ENCODE measurements around the gene SYT5. TPM values are rescaled to one million over a fixed set of nuclear protein-coding genes. Genes with fewer than 3 reads are reported as not detected.

SYT5 gene
- total and polyA plus RNA-seq, 2 donors (not counting 3 experiments of a cell fraction or from before 2014, with no cell fraction given): 0.42 TPM; not detected in 1

DNA sequence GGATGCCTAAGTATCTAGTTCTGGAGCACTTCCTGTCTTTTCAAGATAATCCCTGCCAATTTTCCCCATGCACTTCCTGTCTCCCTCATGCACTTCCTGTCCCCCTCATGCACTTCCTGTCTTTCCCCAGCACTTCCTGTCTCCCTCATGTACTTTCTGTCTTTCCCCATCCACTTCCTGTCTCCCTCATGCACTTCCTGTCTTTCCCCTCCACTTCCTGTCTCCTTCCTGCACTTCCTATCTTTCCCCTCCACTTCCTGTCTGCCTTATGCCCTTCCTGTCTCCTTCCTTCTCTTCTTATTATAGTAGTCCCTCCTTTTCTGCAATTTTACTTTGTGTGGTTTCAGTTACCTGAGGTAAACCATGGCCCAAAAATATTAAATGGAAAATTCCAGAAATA, 28.1 kb downstream of the SYT5 start:
- no peaks in the 10 kb centered on the region for H4K20me1 ChIP-seq (replicated peaks; ENCODE audit: control insufficient read depth, extremely low read depth, insufficient read depth, low read length)
- no peak for FAIRE-seq
- H3K4me3 ChIP-seq (replicated peaks in 1 of 3; ENCODE audit: insufficient read depth in 1 of 3, low read depth in 1 of 3, low read length in 3 of 3): no peak overlapping the region
- H3K27me3 ChIP-seq (ENCODE audit: control insufficient read depth in 2 of 2, insufficient read depth in 2 of 2, low read length in 2 of 2): peaks cover 3 to 16% of the 10 kb centered on the region in 2 experiments
- no peak overlapping the region for H3K9ac ChIP-seq (replicated peaks; ENCODE audit: extremely low read depth, insufficient read depth, low read length)
- ChIA-PET CTCF (interaction anchor here (2.0 kb wide), 1 partner anchor 8 kb away, joined by 18 read pairs; no protein-coding TSS in a partner anchor), POLR2A (no interaction called here)
- no TSS peak for BruUV-seq (replicated peaks)
- no peak overlapping the region for H2AFZ ChIP-seq (ENCODE audit: low read depth, low read length)
- H3K36me3 ChIP-seq (ENCODE audit: control insufficient read depth in 2 of 2, extremely low read depth in 1 of 2, insufficient read depth in 2 of 2, low read length in 2 of 2): no peaks in the 10 kb centered on the region
- H3K27ac ChIP-seq (ENCODE audit: insufficient read depth, low read depth, low read length): no peak overlapping the region
- DNase-seq (ENCODE audit: low read depth, low spot score): no peak
- no peaks in the 10 kb centered on the region for H3K9me3 ChIP-seq (replicated peaks; ENCODE audit: control insufficient read depth, insufficient read depth, low read length)
- H3K4me1 ChIP-seq (ENCODE audit: control insufficient read depth, extremely low read depth, insufficient read depth, low read length): peaks cover 4% of the 10 kb centered on the region
- dilution Hi-C loops (cut with MboI; ENCODE audit: extremely low pct_ligation_motif_present, low sequenced_read_pairs) (no loop called here), intact Hi-C loops (cut with micrococcal nuclease) (no loop called here)
- no peaks in the 10 kb centered on the region for H3K79me2 ChIP-seq (ENCODE audit: control insufficient read depth, insufficient read depth, low read length)
- H3K4me2 ChIP-seq (ENCODE audit: insufficient read depth, low read length): no peak overlapping the region
- no peaks in the 10 kb centered on the region for H3K9me1 ChIP-seq (replicated peaks; ENCODE audit: control insufficient read depth, extremely low read depth, insufficient read depth, low read length)
- TF ChIP-seq JUN (IDR thresholded peaks at IDR 0.05; ENCODE audit: borderline replicate concordance, insufficient read depth, insufficient read length, low read depth): no peak
- TF ChIP-seq, protein P1, sequence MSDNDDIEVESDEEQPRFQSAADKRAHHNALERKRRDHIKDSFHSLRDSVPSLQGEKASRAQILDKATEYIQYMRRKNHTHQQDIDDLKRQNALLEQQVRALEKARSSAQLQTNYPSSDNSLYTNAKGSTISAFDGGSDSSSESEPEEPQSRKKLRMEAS (IDR thresholded peaks at IDR 0.05; ENCODE audit: insufficient read depth, insufficient read length): no peak

DNA sequence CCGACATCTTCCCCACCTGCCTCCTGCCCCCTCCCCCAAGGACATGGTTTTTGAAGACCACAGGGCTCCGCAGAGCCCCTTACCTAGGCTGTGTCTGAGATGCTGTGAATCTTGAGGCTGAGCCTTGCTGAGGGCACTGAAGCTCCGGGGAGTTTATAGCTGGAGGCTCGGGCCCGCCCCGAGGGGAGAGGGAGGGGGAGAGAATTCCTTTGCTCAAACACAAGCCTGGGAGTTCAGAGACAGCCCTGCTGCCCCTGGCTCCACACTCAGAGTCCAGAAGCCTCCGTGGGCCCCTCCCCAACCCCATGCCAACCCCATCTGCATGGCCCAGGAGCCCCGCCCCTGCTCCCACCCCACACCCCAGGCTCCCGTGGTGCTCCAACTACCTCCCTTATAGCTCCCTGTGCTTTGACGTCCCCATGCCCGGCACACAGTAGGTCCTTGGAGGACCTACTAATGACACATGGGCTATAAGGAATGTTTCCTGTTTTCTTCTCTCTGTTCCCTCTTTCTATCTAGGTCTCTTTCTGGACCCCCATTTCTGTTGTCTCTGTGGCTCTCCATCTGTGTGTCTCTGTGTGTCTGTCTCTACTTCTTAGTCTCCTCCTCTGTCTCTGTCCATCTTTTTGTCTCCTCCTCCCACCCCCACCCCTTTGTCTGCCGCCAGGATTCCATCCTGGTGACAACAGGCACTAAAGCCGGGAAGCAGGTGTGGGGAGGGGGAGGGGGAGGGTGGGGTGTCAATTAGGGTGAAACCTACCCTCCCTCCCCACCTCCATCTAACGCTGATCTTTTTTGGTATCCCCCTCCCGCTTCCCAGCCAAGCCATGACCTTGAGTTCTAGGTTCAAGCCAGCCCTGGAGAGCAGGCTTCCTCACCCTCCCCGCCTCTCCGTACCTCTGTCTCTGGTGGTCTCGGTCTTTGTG, 30.7 kb downstream of the SYT5 start, which contains the start of gene TNNT1:
TNNT1 (minus strand) TSS at position 129 of the 926 bp plus-strand sequence. CDS start 2,049 bp downstream, outside the sequence.
- POLR2A ChIA-PET: no interaction called here
- Histone ChIP-seq H3K4me2 (ENCODE audit: insufficient read depth, low read length) (no peak within 1 kb of the TSS), H3K9me3 (replicated peaks; ENCODE audit: control insufficient read depth, insufficient read depth, low read length) (no peaks in the 10 kb centered on the region), H2AFZ (ENCODE audit: low read depth, low read length) (no peak within 1 kb of the TSS), H3K4me1 (ENCODE audit: control insufficient read depth, extremely low read depth, insufficient read depth, low read length) (peaks cover 4% of the 10 kb centered on the region), H3K79me2 (ENCODE audit: control insufficient read depth, insufficient read depth, low read length) (no peaks in the 10 kb centered on the region), H3K4me3 (replicated peaks in 1 of 3; ENCODE audit: insufficient read depth in 1 of 3, low read depth in 1 of 3, low read length in 3 of 3) (no peak within 1 kb of the TSS), H4K20me1 (replicated peaks; ENCODE audit: control insufficient read depth, extremely low read depth, insufficient read depth, low read length) (no peaks in the 10 kb centered on the region), H3K9me1 (replicated peaks; ENCODE audit: control insufficient read depth, extremely low read depth, insufficient read depth, low read length) (no peaks in the 10 kb centered on the region), H3K27ac (ENCODE audit: insufficient read depth, low read depth, low read length) (no peak within 1 kb of the TSS), H3K27me3 (ENCODE audit: control insufficient read depth in 2 of 2, insufficient read depth in 2 of 2, low read length in 2 of 2) (peaks cover 5 to 14% of the 10 kb centered on the region in 2 experiments), H3K36me3 (ENCODE audit: control insufficient read depth in 2 of 2, extremely low read depth in 1 of 2, insufficient read depth in 2 of 2, low read length in 2 of 2) (no peaks in the 10 kb centered on the region), H3K9ac (replicated peaks; ENCODE audit: extremely low read depth, insufficient read depth, low read length) (no peak within 1 kb of the TSS)
- FAIRE-seq (no peak), DNase-seq (ENCODE audit: low read depth, low spot score) (no peak)
- CTCF ChIA-PET: interaction anchor here (1.0 kb wide), 1 partner anchor 354 kb away, joined by 3 read pairs; no protein-coding TSS in a partner anchor
- no TSS peak for BruUV-seq (replicated peaks)
- intact Hi-C loops (cut with micrococcal nuclease): loop anchor here (10.0 kb wide), 1 partner anchor 235 kb away; the partner anchor contains the start of genes RPL28 and TMEM238
- no peak for TF ChIP-seq POLR2A (IDR thresholded peaks at IDR 0.05; ENCODE audit: low read depth, low read length)
- TF ChIP-seq POLR2AphosphoS5 (IDR thresholded peaks at IDR 0.05; ENCODE audit: insufficient read depth, low read depth, low read length): no peak
- TF ChIP-seq GATA2 (IDR thresholded peaks at IDR 0.05; ENCODE audit: insufficient read depth, insufficient read length, low read depth, low read length): no peak
- TF ChIP-seq MYC (IDR thresholded peaks at IDR 0.05; ENCODE audit: low read depth, low read length): no peak
- TF ChIP-seq, protein P2, sequence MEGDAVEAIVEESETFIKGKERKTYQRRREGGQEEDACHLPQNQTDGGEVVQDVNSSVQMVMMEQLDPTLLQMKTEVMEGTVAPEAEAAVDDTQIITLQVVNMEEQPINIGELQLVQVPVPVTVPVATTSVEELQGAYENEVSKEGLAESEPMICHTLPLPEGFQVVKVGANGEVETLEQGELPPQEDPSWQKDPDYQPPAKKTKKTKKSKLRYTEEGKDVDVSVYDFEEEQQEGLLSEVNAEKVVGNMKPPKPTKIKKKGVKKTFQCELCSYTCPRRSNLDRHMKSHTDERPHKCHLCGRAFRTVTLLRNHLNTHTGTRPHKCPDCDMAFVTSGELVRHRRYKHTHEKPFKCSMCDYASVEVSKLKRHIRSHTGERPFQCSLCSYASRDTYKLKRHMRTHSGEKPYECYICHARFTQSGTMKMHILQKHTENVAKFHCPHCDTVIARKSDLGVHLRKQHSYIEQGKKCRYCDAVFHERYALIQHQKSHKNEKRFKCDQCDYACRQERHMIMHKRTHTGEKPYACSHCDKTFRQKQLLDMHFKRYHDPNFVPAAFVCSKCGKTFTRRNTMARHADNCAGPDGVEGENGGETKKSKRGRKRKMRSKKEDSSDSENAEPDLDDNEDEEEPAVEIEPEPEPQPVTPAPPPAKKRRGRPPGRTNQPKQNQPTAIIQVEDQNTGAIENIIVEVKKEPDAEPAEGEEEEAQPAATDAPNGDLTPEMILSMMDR (IDR thresholded peaks at IDR 0.05; ENCODE audit: extremely low read depth in 1 of 2, insufficient read depth in 1 of 2, low read depth in 1 of 2, low read length in 2 of 2): no peak
- no peak for TF ChIP-seq FOS (IDR thresholded peaks at IDR 0.05; ENCODE audit: borderline replicate concordance, insufficient read depth, low read length)
- TF ChIP-seq JUN (IDR thresholded peaks at IDR 0.05; ENCODE audit: borderline replicate concordance, insufficient read depth, insufficient read length, low read depth): no peak
- TF ChIP-seq, protein P1 (IDR thresholded peaks at IDR 0.05; ENCODE audit: insufficient read depth, insufficient read length): no peak
- dilution Hi-C loops (cut with MboI; ENCODE audit: extremely low pct_ligation_motif_present, low sequenced_read_pairs): no loop called here

Measured in endothelial cell of umbilical vein (primary cell).